ENCODE data around the gene HLF. TPM values are rescaled to one million over a fixed set of nuclear protein-coding genes. Genes with fewer than 3 reads are reported as not detected.

HLF gene
- total RNA-seq, 1 experiment from 2014 or later: 1.5 TPM

DNA sequence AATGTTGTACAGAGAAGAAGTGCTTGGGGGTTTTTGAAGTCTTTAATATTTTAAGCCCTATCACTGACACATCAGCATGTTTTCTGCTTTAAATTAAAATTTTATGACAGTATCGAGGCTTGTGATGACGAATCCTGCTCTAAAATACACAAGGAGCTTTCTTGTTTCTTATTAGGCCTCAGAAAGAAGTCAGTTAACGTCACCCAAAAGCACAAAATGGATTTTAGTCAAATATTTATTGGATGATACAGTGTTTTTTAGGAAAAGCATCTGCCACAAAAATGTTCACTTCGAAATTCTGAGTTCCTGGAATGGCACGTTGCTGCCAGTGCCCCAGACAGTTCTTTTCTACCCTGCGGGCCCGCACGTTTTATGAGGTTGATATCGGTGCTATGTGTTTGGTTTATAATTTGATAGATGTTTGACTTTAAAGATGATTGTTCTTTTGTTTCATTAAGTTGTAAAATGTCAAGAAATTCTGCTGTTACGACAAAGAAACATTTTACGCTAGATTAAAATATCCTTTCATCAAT, 57.8 kb downstream of the HLF start:
- H3K4me3 ChIP-seq (replicated peaks in 1 of 2; ENCODE audit: low read depth in 1 of 2, low read length in 2 of 2): no peak overlapping the region
- H4K20me1 ChIP-seq (ENCODE audit: insufficient read depth): no peaks in the 10 kb centered on the region
- peaks cover 0 to 1% of the 10 kb centered on the region in 2 experiments; a peak in 1 of 4 replicates for H3K4me1 ChIP-seq (ENCODE audit: control insufficient read depth in 1 of 2, insufficient read depth in 2 of 2, low read length in 2 of 2)
- TF ChIP-seq EGR1 (IDR thresholded peaks at IDR 0.05; ENCODE audit: low read depth): no peak
- TF ChIP-seq ELF1 (IDR thresholded peaks at IDR 0.05; ENCODE audit: borderline replicate concordance, low read depth): no peak
- no peak for TF ChIP-seq ATF3 (IDR thresholded peaks at IDR 0.05)
- TF ChIP-seq TCF7L2 (IDR thresholded peaks at IDR 0.05; ENCODE audit: borderline replicate concordance, extremely low read depth, insufficient read depth, insufficient read length): no peak
- no peak for TF ChIP-seq REST (IDR thresholded peaks at IDR 0.05; ENCODE audit: low read depth)
- no peak for TF ChIP-seq JUND (IDR thresholded peaks at IDR 0.05)
- no peak for TF ChIP-seq CBX3 (IDR thresholded peaks at IDR 0.05; ENCODE audit: low read depth)
- no peak for TF ChIP-seq YY1 (IDR thresholded peaks at IDR 0.05; ENCODE audit: extremely low read depth, insufficient replicate concordance, low read depth, low read length)
- no peak overlapping the region for H3K27ac ChIP-seq (ENCODE audit: low read depth, low read length)
- H2AFZ ChIP-seq (ENCODE audit: low read depth, low read length, poor library complexity, severe bottlenecking): no peak overlapping the region
- no peaks in the 10 kb centered on the region for H3K9me3 ChIP-seq (ENCODE audit: control insufficient read depth in 1 of 2, insufficient read depth in 1 of 2, low read depth in 1 of 2, low read length in 2 of 2)
- H3K27me3 ChIP-seq (ENCODE audit: insufficient read depth, low read length): no peaks in the 10 kb centered on the region
- no TSS peak for BruUV-seq (replicated peaks)
- DNase-seq (ENCODE audit: low read depth, low spot score) (no peak), ATAC-seq (no peak)
- H3K79me2 ChIP-seq (ENCODE audit: insufficient read depth, low read length): no peaks in the 10 kb centered on the region
- H3K36me3 ChIP-seq (ENCODE audit: control insufficient read depth in 1 of 2, insufficient read depth in 2 of 2, low read length in 2 of 2): no peaks in the 10 kb centered on the region
- no peak overlapping the region for H3K9ac ChIP-seq (ENCODE audit: low read length)
- ChIA-PET POLR2A (no interaction called here), RAD21 (ENCODE audit: low non-redundant PET in 1 of 2, low total read pairs in 2 of 2, uncharacterized antibody in 2 of 2, unreplicated experiment in 2 of 2) (no interaction called here), CTCF (no interaction called here)
- H3K4me2 ChIP-seq (ENCODE audit: low read length): no peak overlapping the region
- intact Hi-C loops (cut with micrococcal nuclease): no loop called here
- no peaks in the 10 kb centered on the region for H3K9me2 ChIP-seq (ENCODE audit: insufficient read depth)

All from HCT116 (cell line).